Mucosa of descending colon (tissue), 3 donors: ENCODE results near the gene CCND2. TPM values are rescaled to one million over a fixed set of nuclear protein-coding genes. Genes with fewer than 3 reads are reported as not detected.
A peak's percentile ranks its signal among the peaks of the same experiment; 100 is the strongest.

Experiments used
- ATAC-seq: fragments of 200-7000 bp; cut with Tn5 transposase; one replicate; pipeline ENCODE4 v1.9.1; 2020; ENCODE audit warnings: mild to moderate bottlenecking, moderate library complexity
- DNase-seq, 3 donors: peaks; one replicate each; pipeline ENCODE4 v3.0.0-alpha.2; 2020
- H3K36me3 ChIP-seq: fragments of 200-600 bp; one replicate; pipeline ENCODE4 v1.8.0; 2021; ENCODE audit warnings: low read depth, mild to moderate bottlenecking
- H3K4me1 ChIP-seq: fragments of 200-600 bp; one replicate; pipeline ENCODE4 v1.8.0; 2021; ENCODE audit warnings: low read depth, mild to moderate bottlenecking
- H3K4me3 ChIP-seq: fragments of 200-600 bp; one replicate; pipeline ENCODE4 v1.8.0; 2021; ENCODE audit warnings: mild to moderate bottlenecking
- H3K9me3 ChIP-seq: fragments of 200-600 bp; one replicate; pipeline ENCODE4 v1.8.0; 2021; ENCODE audit warnings: mild to moderate bottlenecking
- intact Hi-C, 2 donors: fragments of 100-400 bp; cut with DNase I in 1 of 2; cut with micrococcal nuclease in 1 of 2; formaldehyde crosslinking; loops; one replicate each; pipeline versions ENCODE4 v1.11.0 to v1.11.1; 2022; cut with DNase I, micrococcal nuclease
- total RNA-seq, 3 donors: library from RNA; stranded (reverse); fragmentation: NEBNext Ultra II Directional in 2 of 3; extraction: Animal tissue kit (Norgen Biotek cat#: 25700) in 2 of 3; gene quantifications; one replicate each; pipeline versions ENCODE4 v1.2.1 to v1.2.4, GENCODE V29; 2021 to 2023
- TF ChIP-seq, protein P1 (sequence below): fragments of 200-600 bp; IDR thresholded peaks from one replicate; pipeline ENCODE4 v1.8.0; 2022; ENCODE audit warnings: antibody characterized with exemption, mild to moderate bottlenecking
- donor health status: DM: no; HTN: no; CAD: no; lungs with moderate emphysema.
- donor health status: DM: no; HTN: no; CAD: no.
- donor health status: DM: no; HTN: yes; CAD: no.

The CCND2 gene
- total RNA-seq, 3 donors from 2014 or later, result 105 to 236 (median 130) TPM

DNA sequence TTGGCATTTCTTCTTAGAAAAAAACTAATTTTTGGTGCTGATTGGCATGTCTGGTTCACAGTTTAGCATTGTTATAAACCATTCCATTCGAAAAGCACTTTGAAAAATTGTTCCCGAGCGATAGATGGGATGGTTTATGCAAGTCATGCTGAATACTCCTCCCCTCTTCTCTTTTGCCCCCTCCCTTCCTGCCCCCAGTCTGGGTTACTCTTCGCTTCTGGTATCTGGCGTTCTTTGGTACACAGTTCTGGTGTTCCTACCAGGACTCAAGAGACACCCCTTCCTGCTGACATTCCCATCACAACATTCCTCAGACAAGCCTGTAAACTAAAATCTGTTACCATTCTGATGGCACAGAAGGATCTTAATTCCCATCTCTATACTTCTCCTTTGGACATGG is 27.3 kb downstream of the CCND2 start:
- intact Hi-C loops, result loop anchor here in 1 of 2 donors (10.0 kb wide), 1 partner anchor 124 kb away; no protein-coding TSS in a partner anchor
- ATAC-seq (no peak), DNase-seq (no peak)
- TF ChIP-seq, protein P1, sequence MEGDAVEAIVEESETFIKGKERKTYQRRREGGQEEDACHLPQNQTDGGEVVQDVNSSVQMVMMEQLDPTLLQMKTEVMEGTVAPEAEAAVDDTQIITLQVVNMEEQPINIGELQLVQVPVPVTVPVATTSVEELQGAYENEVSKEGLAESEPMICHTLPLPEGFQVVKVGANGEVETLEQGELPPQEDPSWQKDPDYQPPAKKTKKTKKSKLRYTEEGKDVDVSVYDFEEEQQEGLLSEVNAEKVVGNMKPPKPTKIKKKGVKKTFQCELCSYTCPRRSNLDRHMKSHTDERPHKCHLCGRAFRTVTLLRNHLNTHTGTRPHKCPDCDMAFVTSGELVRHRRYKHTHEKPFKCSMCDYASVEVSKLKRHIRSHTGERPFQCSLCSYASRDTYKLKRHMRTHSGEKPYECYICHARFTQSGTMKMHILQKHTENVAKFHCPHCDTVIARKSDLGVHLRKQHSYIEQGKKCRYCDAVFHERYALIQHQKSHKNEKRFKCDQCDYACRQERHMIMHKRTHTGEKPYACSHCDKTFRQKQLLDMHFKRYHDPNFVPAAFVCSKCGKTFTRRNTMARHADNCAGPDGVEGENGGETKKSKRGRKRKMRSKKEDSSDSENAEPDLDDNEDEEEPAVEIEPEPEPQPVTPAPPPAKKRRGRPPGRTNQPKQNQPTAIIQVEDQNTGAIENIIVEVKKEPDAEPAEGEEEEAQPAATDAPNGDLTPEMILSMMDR, result no peak
- no peak overlapping the region for H3K4me3 ChIP-seq
- H3K4me1 ChIP-seq, result peaks cover 32% of the 10 kb centered on the region
- H3K9me3 ChIP-seq, result no peaks in the 10 kb centered on the region
- H3K36me3 ChIP-seq, result no peaks in the 10 kb centered on the region

DNA sequence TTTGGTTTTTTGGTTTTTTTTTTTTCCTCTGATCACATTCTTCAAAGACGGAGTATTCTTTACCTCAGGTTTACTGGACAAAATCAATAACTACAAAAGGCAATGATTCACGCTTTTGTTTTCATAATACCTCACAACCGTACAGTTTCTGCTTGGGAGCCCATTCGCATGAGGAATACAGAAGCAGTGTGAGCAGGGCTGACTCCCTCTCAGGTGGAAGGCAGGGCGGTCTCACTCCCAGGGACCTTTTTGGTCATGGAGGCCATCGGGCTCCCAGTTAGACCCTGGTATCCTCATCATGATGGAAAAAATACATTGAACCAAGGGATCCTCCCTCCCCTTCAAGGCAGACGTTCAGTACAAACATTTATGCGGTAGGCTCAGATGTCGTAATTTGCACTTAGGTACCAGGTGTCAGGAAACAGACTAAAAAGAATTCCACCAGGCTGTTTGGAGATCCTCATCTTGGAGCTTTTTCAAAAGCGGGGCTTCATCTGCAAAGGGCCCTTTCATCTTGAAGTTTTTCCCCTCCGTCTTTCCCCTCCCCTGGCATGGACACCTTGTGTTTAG is 28.5 kb downstream of the CCND2 start:
- Histone ChIP-seq H3K9me3 (no peaks in the 10 kb centered on the region), H3K4me1 (peaks cover 32% of the 10 kb centered on the region), H3K36me3 (no peaks in the 10 kb centered on the region), H3K4me3 (no peak overlapping the region)
- ATAC-seq (peak; percentile 36), DNase-seq (no peak)
- TF ChIP-seq, protein P1, result no peak
- intact Hi-C loops, result loop anchor here in 1 of 2 donors (10.0 kb wide), 1 partner anchor 123 kb away; no protein-coding TSS in a partner anchor

DNA sequence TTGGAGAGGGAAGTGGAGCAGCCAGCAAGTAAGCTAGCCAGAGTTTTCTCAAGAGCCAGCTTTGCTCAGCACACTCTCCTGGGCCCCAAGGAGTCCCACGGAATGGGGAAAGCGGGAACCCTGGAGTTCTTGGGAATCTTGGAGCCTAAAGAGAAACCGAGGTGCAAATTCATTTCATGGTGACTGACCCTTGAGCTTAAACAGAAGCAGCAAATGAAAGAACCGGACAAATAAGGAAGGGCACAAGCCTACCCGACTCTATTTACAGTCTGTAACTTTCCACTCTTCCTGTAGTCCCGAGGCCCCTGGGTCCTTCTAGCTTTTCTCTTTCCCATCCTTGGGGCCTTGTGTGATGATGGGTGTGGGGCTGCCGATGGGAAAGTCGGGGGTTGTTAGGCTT is 29.3 kb downstream of the CCND2 start:
- Histone ChIP-seq H3K9me3 (no peaks in the 10 kb centered on the region), H3K4me1 (peaks cover 32% of the 10 kb centered on the region), H3K4me3 (no peak overlapping the region), H3K36me3 (no peaks in the 10 kb centered on the region)
- ATAC-seq, result peak; percentile 68
- DNase-seq, result peak in 2 of 3 donors; percentile 32 to 33
- TF ChIP-seq, protein P1, result no peak
- intact Hi-C loops, result loop anchor here in 1 of 2 donors (10.0 kb wide), 1 partner anchor 122 kb away; no protein-coding TSS in a partner anchor

DNA sequence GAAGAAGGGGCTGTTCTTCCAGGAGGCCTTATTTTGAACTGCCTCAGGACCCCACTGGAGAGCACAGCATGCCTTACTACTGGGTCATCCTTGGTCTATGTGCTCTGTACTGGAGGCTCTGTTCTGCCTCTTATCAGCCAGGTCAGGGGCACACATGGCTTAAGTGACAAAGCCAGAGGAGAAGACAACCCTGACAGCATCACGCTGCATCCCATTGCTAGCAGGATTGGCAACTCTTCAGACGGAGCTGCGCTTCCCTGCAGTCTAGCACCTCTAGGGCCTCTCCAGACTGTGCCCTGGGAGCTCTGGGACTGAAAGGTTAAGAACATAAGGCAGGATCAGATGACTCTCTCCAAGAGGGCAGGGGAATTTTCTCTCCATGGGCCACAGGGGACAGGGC is 30.2 kb downstream of the CCND2 start:
- TF ChIP-seq, protein P1, result no peak

DNA sequence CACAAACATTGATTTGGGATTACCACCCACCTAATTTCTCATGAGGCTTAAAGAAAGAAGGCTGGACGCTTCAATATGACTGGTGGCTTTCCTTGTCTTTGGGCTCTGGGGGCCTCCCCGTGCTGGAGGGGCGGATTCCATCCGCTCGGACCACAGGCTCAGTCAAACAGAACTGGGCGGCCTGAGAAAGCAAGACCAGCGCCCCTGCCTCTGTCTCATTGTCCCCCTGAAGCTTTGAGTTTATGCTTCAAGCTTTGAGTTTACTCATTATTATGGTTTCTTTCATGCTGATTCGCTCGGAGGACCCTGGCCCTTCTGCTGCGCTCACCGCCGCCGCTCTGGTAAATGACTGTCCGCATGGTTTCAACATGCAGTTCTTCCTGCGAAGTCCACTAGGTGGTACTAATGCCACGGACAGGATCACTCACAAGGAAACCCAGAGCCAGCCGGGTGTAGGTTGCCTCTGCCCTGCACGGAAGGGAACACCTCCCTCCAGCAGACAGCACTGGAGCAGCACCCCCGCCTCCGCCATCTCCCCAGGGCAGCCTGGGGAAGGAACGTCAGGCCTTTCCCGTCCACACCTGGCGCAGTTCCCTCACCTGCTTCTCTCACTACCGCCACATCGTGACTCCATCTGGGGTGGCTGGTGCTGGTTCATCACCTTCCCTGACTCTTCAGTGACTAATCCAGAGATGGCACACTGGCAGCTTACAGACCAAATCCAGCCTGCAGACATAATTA is 34.2 kb downstream of the CCND2 start:
- peaks cover 14% of the 10 kb centered on the region for H3K4me1 ChIP-seq
- DNase-seq (peak; percentile 82 to 83 (median 82)), ATAC-seq (peak; percentile 96)
- no peaks in the 10 kb centered on the region for H3K36me3 ChIP-seq
- intact Hi-C loops, result loop anchor here in 1 of 2 donors (10.0 kb wide), 1 partner anchor 117 kb away; no protein-coding TSS in a partner anchor
- TF ChIP-seq, protein P1, result peak; percentile 68
- no peak overlapping the region for H3K4me3 ChIP-seq
- no peaks in the 10 kb centered on the region for H3K9me3 ChIP-seq

More for the DNA sequence above, 30.2 kb downstream of the CCND2 start:
- peaks cover 32% of the 10 kb centered on the region for H3K4me1 ChIP-seq
- no peak for ATAC-seq
- no peaks in the 10 kb centered on the region for H3K9me3 ChIP-seq
- no peaks in the 10 kb centered on the region for H3K36me3 ChIP-seq
- H3K4me3 ChIP-seq, result no peak overlapping the region
- intact Hi-C loops, result loop anchor here in 1 of 2 donors (10.0 kb wide), 1 partner anchor 121 kb away; no protein-coding TSS in a partner anchor
- DNase-seq, result peak in 1 of 3 donors; percentile 23
